H1 (cell line): ENCODE data around the gene RNPEPL1. TPM values are rescaled to one million over a fixed set of nuclear protein-coding genes. Genes with fewer than 3 reads are reported as not detected.

Experiments used
- CTCF ChIA-PET: fragments of 300-600 bp; sonication (Branson Sonifier 250); formaldehyde crosslinking; loops from one replicate; lab custom pipeline; 2021; ENCODE audit not compliant: partially characterized antibody; lab: Charles Lee
- POLR2A ChIA-PET: fragments of 300-600 bp; sonication (Branson Sonifier 250); formaldehyde crosslinking; loops from one replicate; lab custom pipeline; 2021; ENCODE audit warnings: inconsistent platforms; ENCODE audit not compliant: partially characterized antibody; lab: Charles Lee
- DNase-seq, 2 experiments: peaks; one replicate each; pipeline versions ENCODE4 v3.0.0 to v3.0.0-alpha.2; 2010 to 2022; ENCODE audit warnings: low spot score in 2 of 2, low read depth in 1 of 2, mixed read lengths in 1 of 2
- FAIRE-seq: peaks from 2 replicates; lab custom pipeline; 2011; peaks lifted over from hg19 to GRCh38; lab: Jason Lieb, UNC
- H2AFZ ChIP-seq: 2 replicates; pipeline ENCODE4 v1.8.1; 2012; ENCODE audit warnings: low read length, inconsistent platforms
- H2AK5ac ChIP-seq: 2 replicates; pipeline ENCODE4 v1.6.1; 2013; ENCODE audit warnings: low read depth, low read length
- H2BK120ac ChIP-seq: replicated peaks from 2 replicates; pipeline ENCODE3; 2013; ENCODE audit warnings: low read depth, low read length, inconsistent platforms
- H2BK12ac ChIP-seq: 2 replicates; pipeline ENCODE4 v1.6.1; 2013; ENCODE audit warnings: low read depth, low read length
- H2BK15ac ChIP-seq: 2 replicates; pipeline ENCODE4 v1.6.1; 2013; ENCODE audit warnings: low read length
- H2BK20ac ChIP-seq: 2 replicates; pipeline ENCODE4 v1.6.1; 2013; ENCODE audit warnings: low read length
- H2BK5ac ChIP-seq: 2 replicates; pipeline ENCODE4 v1.6.1; 2013; ENCODE audit warnings: low read depth, low read length
- H3K14ac ChIP-seq: 2 replicates; pipeline ENCODE4 v1.6.1; 2013; ENCODE audit warnings: inconsistent platforms; ENCODE audit not compliant: insufficient read length
- H3K18ac ChIP-seq: 2 replicates; pipeline ENCODE4 v1.6.1; 2013; ENCODE audit warnings: low read length; ENCODE audit errors: extremely low read depth
- H3K23ac ChIP-seq: 2 replicates; pipeline ENCODE4 v1.6.1; 2013; ENCODE audit warnings: inconsistent platforms; ENCODE audit not compliant: insufficient read length
- H3K23me2 ChIP-seq: 2 replicates; pipeline ENCODE4 v1.6.1; 2013; ENCODE audit warnings: low read depth, low read length
- H3K27ac ChIP-seq: 2 replicates; pipeline ENCODE4 v1.6.1; 2011; ENCODE audit warnings: low read depth, low read length, inconsistent platforms
- H3K27me3 ChIP-seq, 4 experiments: replicated peaks in 1 of 4; 1 replicate in 1 of 4; 2 replicates in 3 of 4; pipeline versions ENCODE4 v1.6.1 to v1.8.1; 2011 to 2013; ENCODE audit warnings: low read length in 3 of 4, mild to moderate bottlenecking in 3 of 4, inconsistent platforms in 2 of 4, mixed read lengths in 2 of 4, moderate library complexity in 1 of 4; ENCODE audit not compliant: control insufficient read depth in 3 of 4, insufficient read depth in 3 of 4; ENCODE audit errors: extremely low read depth in 1 of 4
- H3K36me3 ChIP-seq, 4 experiments: 2 replicates each; pipeline versions ENCODE4 v1.6.1 to v1.8.1; 2011 to 2013; ENCODE audit warnings: mild to moderate bottlenecking in 4 of 4, low read length in 3 of 4, moderate library complexity in 2 of 4, control low read depth in 1 of 4, inconsistent platforms in 1 of 4; ENCODE audit not compliant: insufficient read depth in 4 of 4, control insufficient read depth in 2 of 4
- H3K4ac ChIP-seq: replicated peaks from 2 replicates; pipeline ENCODE3; 2013; ENCODE audit warnings: low read length, low read depth, mixed read lengths, inconsistent platforms; ENCODE audit not compliant: insufficient read length
- H3K4me1 ChIP-seq, 4 experiments: replicated peaks in 1 of 4; 1 replicate in 1 of 4; 2 replicates in 3 of 4; pipeline versions ENCODE4 v1.6.1 to v1.8.1; 2011 to 2013; ENCODE audit warnings: low read length in 3 of 4, inconsistent platforms in 2 of 4, mixed read lengths in 1 of 4; ENCODE audit not compliant: insufficient read depth in 4 of 4, control insufficient read depth in 3 of 4
- H3K4me2 ChIP-seq, 2 experiments: 2 replicates each; pipeline versions ENCODE4 v1.6.1 to v1.8.1; 2011 to 2013; ENCODE audit warnings: low read depth in 2 of 2, low read length in 2 of 2, control low read depth in 1 of 2, inconsistent platforms in 1 of 2, mild to moderate bottlenecking in 1 of 2; ENCODE audit not compliant: insufficient read depth in 1 of 2
- H3K4me3 ChIP-seq, 4 experiments: fragments of 200-600, 300-600 bp in 1 of 4; sonication (generic), shearing (Covaris generic), sonication (Bioruptor Twin) in 1 of 4; 2 replicates each; pipeline versions ENCODE4 v1.5.1 to v1.8.1; 2011 to 2016; ENCODE audit warnings: low read length in 4 of 4, low read depth in 3 of 4, control low read depth in 2 of 4, inconsistent platforms in 2 of 4, mild to moderate bottlenecking in 2 of 4, mixed read lengths in 1 of 4, moderate library complexity in 1 of 4; ENCODE audit not compliant: insufficient read depth in 2 of 4; ENCODE audit errors: extremely low read depth in 1 of 4
- H3K56ac ChIP-seq: replicated peaks from 2 replicates; pipeline ENCODE3; 2013; ENCODE audit warnings: low read depth, mild to moderate bottlenecking, mixed read lengths, low read length, inconsistent platforms; ENCODE audit not compliant: insufficient read length
- H3K79me1 ChIP-seq: 2 replicates; pipeline ENCODE4 v1.6.1; 2013; ENCODE audit warnings: low read depth, low read length, control low read depth
- H3K79me2 ChIP-seq, 2 experiments: 2 replicates each; pipeline versions ENCODE4 v1.6.1 to v1.8.1; 2012 to 2013; ENCODE audit warnings: low read length in 2 of 2, mild to moderate bottlenecking in 2 of 2, inconsistent platforms in 1 of 2; ENCODE audit not compliant: insufficient read depth in 2 of 2, control insufficient read depth in 1 of 2
- H3K9ac ChIP-seq, 4 experiments: replicated peaks in 1 of 4; 1 replicate in 1 of 4; 2 replicates in 3 of 4; pipeline versions ENCODE4 v1.6.1 to v1.8.1; 2011 to 2013; ENCODE audit warnings: low read depth in 3 of 4, low read length in 3 of 4, control low read depth in 2 of 4, mild to moderate bottlenecking in 2 of 4, moderate library complexity in 2 of 4, inconsistent platforms in 1 of 4; ENCODE audit errors: extremely low read depth in 1 of 4
- H3K9me3 ChIP-seq, 2 experiments: 2 replicates each; pipeline versions ENCODE4 v1.6.1 to v1.8.1; 2012 to 2013; ENCODE audit warnings: mild to moderate bottlenecking in 2 of 2, moderate library complexity in 2 of 2, control low read depth in 1 of 2, inconsistent platforms in 1 of 2, low read depth in 1 of 2, low read length in 1 of 2, mixed read lengths in 1 of 2; ENCODE audit not compliant: insufficient read depth in 2 of 2
- H4K20me1 ChIP-seq, 2 experiments: replicated peaks in 1 of 2; 2 replicates each; pipeline versions ENCODE3 to v1.8.1; 2011 to 2013; ENCODE audit warnings: inconsistent platforms in 2 of 2, low read length in 2 of 2, mild to moderate bottlenecking in 1 of 2; ENCODE audit not compliant: insufficient read depth in 2 of 2, control insufficient read depth in 1 of 2
- H4K5ac ChIP-seq: 2 replicates; pipeline ENCODE4 v1.6.1; 2013; ENCODE audit warnings: low read length, low read depth, mixed read lengths, inconsistent platforms; ENCODE audit not compliant: insufficient read length
- H4K8ac ChIP-seq: 2 replicates; pipeline ENCODE4 v1.8.0; 2013; ENCODE audit warnings: mild to moderate bottlenecking, moderate library complexity, low read length, inconsistent platforms; ENCODE audit not compliant: insufficient read depth; ENCODE audit errors: extremely low read depth
- H4K91ac ChIP-seq: replicated peaks from 2 replicates; pipeline ENCODE3; 2013; ENCODE audit warnings: low read length, mixed read lengths, inconsistent platforms; ENCODE audit not compliant: insufficient read length
- BCL11A ChIP-seq, 2 experiments: IDR thresholded peaks; one replicate each; pipeline ENCODE4 v1.6.1; 2011; ENCODE audit warnings: low read depth in 2 of 2, low read length in 2 of 2, mild to moderate bottlenecking in 2 of 2
- CEBPB ChIP-seq: IDR thresholded peaks from 2 replicates; pipeline ENCODE4 v1.6.1; 2012; ENCODE audit warnings: low read depth, low read length
- CREB1 ChIP-seq: IDR thresholded peaks from 2 replicates; pipeline ENCODE4 v1.6.1; 2012; ENCODE audit warnings: inconsistent platforms
- EGR1 ChIP-seq: IDR thresholded peaks from 2 replicates; pipeline ENCODE4 v1.6.1; 2011; ENCODE audit warnings: low read depth, low read length, borderline replicate concordance
- NANOG ChIP-seq: IDR thresholded peaks from 2 replicates; pipeline ENCODE4 v1.6.1; 2011; ENCODE audit warnings: low read length, low read depth, mild to moderate bottlenecking, inconsistent platforms; ENCODE audit not compliant: insufficient read depth, poor library complexity, severe bottlenecking
- POU5F1 ChIP-seq: IDR thresholded peaks from 2 replicates; pipeline ENCODE4 v1.6.1; 2011; ENCODE audit warnings: low read depth, mild to moderate bottlenecking, low read length, moderate library complexity
- RBBP5 ChIP-seq: IDR thresholded peaks from 2 replicates; pipeline ENCODE4 v1.7.1; 2012; ENCODE audit warnings: low read depth, mild to moderate bottlenecking, inconsistent platforms, low read length, moderate library complexity, borderline replicate concordance
- RXRA ChIP-seq: IDR thresholded peaks from 2 replicates; pipeline ENCODE4 v1.6.1; 2011; ENCODE audit warnings: low read depth, mild to moderate bottlenecking, low read length, moderate library complexity; ENCODE audit not compliant: insufficient read depth
- TAF1 ChIP-seq: IDR thresholded peaks from 2 replicates; pipeline ENCODE4 v1.6.1; 2011; ENCODE audit warnings: mild to moderate bottlenecking, low read depth, low read length
- WGBS, 2 experiments: shearing (Covaris generic) in 1 of 2; methylation state at CpG; one replicate each; pipeline versions ENCODE4 v1.1.6 to v1.1.7; 2013 to 2015; ENCODE audit warnings: low lambda C conversion rate in 2 of 2, mixed read lengths in 2 of 2, inconsistent platforms in 1 of 2, low coverage in 1 of 2, missing lambda C conversion rate in 1 of 2; ENCODE audit not compliant: insufficient replicate concordance in 2 of 2, insufficient coverage in 1 of 2, insufficient read length in 1 of 2; ENCODE audit errors: extremely low coverage in 1 of 2, missing lambda C conversion rate in 1 of 2; 5-methylcytosine and 5-hydroxymethylcytosine counted together
- polyA plus RNA-seq, 7 experiments: library from polyadenylated mRNA; depleted of rRNA in 3 of 7; stranded (reverse) in 5 of 7; unstranded in 2 of 7; fragments of >200 nt in 5 of 7; fragments of 200-250 nt in 2 of 7; gene quantifications; 1 replicate in 5 of 7; 2 replicates in 1 of 7; 4 replicates in 1 of 7; pipeline versions ENCODE4 v1.2.1 to v1.2.3, GENCODE V29; 2011 to 2013; ENCODE audit warnings: missing spikeins in 2 of 7, mixed read lengths in 2 of 7
- total RNA-seq: library from RNA; stranded (reverse); fragmentation: NEBNext Ultra II Directional; extraction: Animal tissue kit (Norgen Biotek cat#: 25700); gene quantifications from 2 replicates; pipeline ENCODE4 v1.2.1, GENCODE V29; 2021

RNPEPL1 gene
- total and polyA plus RNA-seq, 2 of the 8 experiments (the other 6 are each of a cell fraction or from before 2014, with no cell fraction given) = 9.0 to 11.3 TPM

DNA sequence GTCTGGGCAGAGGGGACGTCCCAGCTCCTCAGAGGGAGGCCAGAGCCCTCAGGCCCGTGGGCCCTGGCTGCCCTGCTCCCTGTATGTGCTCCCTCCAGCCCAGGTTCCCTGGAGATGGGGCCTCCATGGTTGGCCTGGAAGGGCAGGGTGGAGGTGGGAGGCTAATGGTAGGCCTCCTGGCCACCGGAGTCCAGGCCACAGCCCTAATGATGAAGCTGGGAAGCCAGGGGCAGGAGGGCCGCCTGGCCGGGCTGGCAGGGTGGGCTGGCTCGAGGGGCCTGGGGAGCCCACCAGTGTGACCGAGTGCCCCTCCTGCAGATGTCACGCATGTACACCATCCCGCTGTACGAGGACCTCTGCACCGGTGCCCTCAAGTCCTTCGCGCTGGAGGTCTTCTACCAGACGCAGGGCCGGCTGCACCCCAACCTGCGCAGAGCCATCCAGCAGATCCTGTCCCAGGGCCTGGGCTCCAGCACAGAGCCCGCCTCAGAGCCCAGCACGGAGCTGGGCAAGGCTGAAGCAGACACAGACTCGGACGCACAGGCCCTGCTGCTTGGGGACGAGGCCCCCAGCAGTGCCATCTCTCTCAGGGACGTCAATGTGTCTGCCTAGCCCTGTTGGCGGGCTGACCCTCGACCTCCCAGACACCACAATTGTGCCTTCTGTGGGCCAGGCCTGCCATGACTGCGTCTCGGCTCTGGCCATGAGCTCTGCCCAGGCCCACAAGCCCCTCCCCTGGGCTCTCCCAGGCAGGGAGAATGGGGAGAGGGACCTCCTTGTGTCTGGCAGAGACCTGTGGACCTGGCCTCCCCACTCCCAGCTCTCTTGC, 9.2 kb downstream of the RNPEPL1 start:
- Histone ChIP-seq H2BK15ac (no peak overlapping the region), H3K23me2 (no peaks in the 10 kb centered on the region), H3K4ac (no peak overlapping the region), H3K56ac (no peak overlapping the region), H3K27me3 (no peaks in the 10 kb centered on the region), H3K4me2 (no peak overlapping the region), H2AK5ac (no peak overlapping the region), H2BK20ac (no peak overlapping the region), H2BK120ac (no peak overlapping the region), H4K20me1 (peaks cover 8 to 16% of the 10 kb centered on the region in 2 experiments), H2BK5ac (no peak overlapping the region), H2AFZ (no peak overlapping the region), H3K14ac (no peak overlapping the region), H3K9me3 (no peaks in the 10 kb centered on the region), H3K23ac (no peak overlapping the region), H3K79me1 (peaks cover 5% of the 10 kb centered on the region), H4K5ac (no peak overlapping the region), H3K4me1 (peaks cover 0 to 9% (median 0%) of the 10 kb centered on the region in 4 experiments; a peak in 2 of 7 replicates), H3K9ac (no peak overlapping the region), H3K27ac (no peak overlapping the region), H4K91ac (no peak overlapping the region), H4K8ac (peak overlapping the region; percentile 25), H3K79me2 (0 out of 4 replicates have a peak, but pooled peaks cover 0 to 3% of the 10 kb centered on the region in 2 experiments), H3K4me3 (no peak overlapping the region), H3K36me3 (no peaks in the 10 kb centered on the region), H3K18ac (no peak overlapping the region), H2BK12ac (no peak overlapping the region)
- TF ChIP-seq RXRA (no peak), TAF1 (no peak), CEBPB (no peak), CREB1 (no peak), EGR1 (no peak), POU5F1 (no peak), BCL11A (IDR thresholded peaks at IDR 0.05; ENCODE audit: low read depth in 2 of 2, low read length in 2 of 2) (no peak), NANOG (no peak), RBBP5 (no peak)
- WGBS, 2 experiments = 90% methylated on average over 19 of the region's 26 CpGs; no CpG with 5 or more reads in 1 of the 2 experiments
- ChIA-PET CTCF (interaction anchor here (0.7 to 1.3 kb wide), 4 partner anchors 12 to 27 kb away, joined by 3 to 5 read pairs (median 3); no protein-coding TSS in a partner anchor), POLR2A (interaction anchor here (0.7 to 1.4 kb wide), 3 partner anchors 9 to 12 kb away, joined by 3 read pairs; partner anchors contain the start of genes CAPN10 and RNPEPL1)
- no peak for DNase-seq
- no peak for FAIRE-seq
